BLaER1 treated with 17β-estradiol and CSF1 and Interleukin-3, amounts not matched to agents 10 nM and 100 nM (cell line): ENCODE results near the gene XPNPEP3.
"Not testable (repeated sequence)": the region's sequence is repeated elsewhere in the genome, so short reads cannot be mapped to it uniquely, and the experiment has no call there.

Source experiments
- H3K27ac ChIP-seq, 11 experiments: shearing (Covaris generic); formaldehyde crosslinking; 2 replicates each; pipeline ENCODE4 v1.8.1; 2022
- H3K27me3 ChIP-seq, 11 experiments: shearing (Covaris generic); formaldehyde crosslinking; 2 replicates each; pipeline ENCODE4 v1.8.1; 2022
- H3K36me3 ChIP-seq, 11 experiments: shearing (Covaris generic); formaldehyde crosslinking; 2 replicates each; pipeline ENCODE4 v1.8.1; 2022
- H3K4me1 ChIP-seq, 10 experiments: shearing (Covaris generic); formaldehyde crosslinking; 2 replicates each; pipeline ENCODE4 v1.8.1; 2022
- H3K4me2 ChIP-seq, 11 experiments: shearing (Covaris generic); formaldehyde crosslinking; 2 replicates each; pipeline ENCODE4 v1.8.1; 2022
- H3K4me3 ChIP-seq, 10 experiments: shearing (Covaris generic); formaldehyde crosslinking; 2 replicates each; pipeline ENCODE4 v1.8.1; 2022
- H3K9ac ChIP-seq, 11 experiments: shearing (Covaris generic); formaldehyde crosslinking; 2 replicates each; pipeline ENCODE4 v1.8.1; 2022
- H3K9me3 ChIP-seq, 11 experiments: shearing (Covaris generic); formaldehyde crosslinking; replicated peaks in 1 of 11; 2 replicates each; pipeline ENCODE4 v1.8.1; 2022
- H4K20me1 ChIP-seq, 11 experiments: shearing (Covaris generic); formaldehyde crosslinking; 2 replicates each; pipeline ENCODE4 v1.8.1; 2022
- Cebpa-rat ChIP-seq, 11 experiments: shearing (Covaris generic); IDR thresholded peaks; 2 replicates each; pipeline ENCODE4 v1.8.1; 2022

The XPNPEP3 gene

GRCh38 chr22:40823426-40823825 lies 33.5 kb upstream of the XPNPEP3 start:
- no peak overlapping the region for H3K27ac ChIP-seq
- no peaks in the 10 kb centered on the region for H3K9me3 ChIP-seq
- peaks cover 7 to 13% (median 12%) of the 10 kb centered on the region in 10 experiments for H3K4me1 ChIP-seq
- H3K36me3 ChIP-seq, result peaks cover 44 to 65% (median 55%) of the 10 kb centered on the region in 11 experiments
- no peak overlapping the region for H3K4me2 ChIP-seq
- H3K9ac ChIP-seq, result no peak overlapping the region
- H4K20me1 ChIP-seq, result no peaks in the 10 kb centered on the region; a peak in 2 of 22 replicates
- no peak for TF ChIP-seq Cebpa-rat (IDR thresholded peaks at IDR 0.05)
- H3K4me3 ChIP-seq, result no peak overlapping the region
- no peaks in the 10 kb centered on the region for H3K27me3 ChIP-seq

GRCh38 chr22:40826292-40826691 lies 30.7 kb upstream of the XPNPEP3 start:
- H3K4me2 ChIP-seq, H4K20me1 ChIP-seq, H3K9ac ChIP-seq, H3K27ac ChIP-seq, H3K4me3 ChIP-seq, H3K4me1 ChIP-seq, H3K9me3 ChIP-seq, H3K27me3 ChIP-seq: not testable (repeated sequence)
- H3K36me3 ChIP-seq, result peaks cover 72 to 94% (median 83%) of the 10 kb centered on the region in 11 experiments
- peak in 2 of 11 experiments; percentile 18 to 58; a peak in 1 of 22 replicates for TF ChIP-seq Cebpa-rat (IDR thresholded peaks at IDR 0.05)

DNA sequence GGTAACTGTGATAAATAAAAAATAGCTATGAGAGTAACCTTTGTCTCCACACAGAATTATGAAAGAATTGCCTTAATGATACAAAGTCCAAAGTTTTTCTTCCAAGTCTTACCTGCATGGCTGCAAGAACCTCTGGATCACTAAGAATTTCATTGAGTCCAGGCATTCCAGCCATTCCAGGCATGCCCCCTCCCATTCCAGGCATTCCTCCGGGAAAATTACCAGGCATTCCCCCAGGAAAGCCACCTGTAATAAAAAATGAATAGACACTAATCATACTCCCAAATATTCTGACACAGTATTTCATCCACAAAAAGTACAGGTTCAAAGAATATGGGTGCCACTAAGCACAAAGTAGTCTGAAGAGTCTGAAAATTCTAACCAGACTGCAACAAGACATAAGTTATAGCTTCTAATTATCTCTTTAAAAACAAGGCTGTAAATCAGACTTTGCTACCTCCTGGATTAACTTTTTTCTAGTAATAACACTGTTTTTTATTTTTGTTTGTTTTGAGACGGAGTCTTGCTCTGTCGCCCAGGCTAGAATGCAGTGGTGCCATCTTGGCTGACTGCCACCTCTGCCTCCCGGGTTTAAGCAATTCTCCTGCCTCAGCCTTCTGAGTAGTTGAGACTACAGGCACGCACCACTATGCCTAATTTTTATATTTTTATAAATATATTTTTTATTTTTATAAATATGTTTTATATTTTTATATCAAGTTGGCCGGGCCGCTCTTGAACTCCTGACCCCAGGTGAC lies 29.8 kb upstream of the XPNPEP3 start:
- H4K20me1 ChIP-seq, result peaks cover 0 to 12% (median 4%) of the 10 kb centered on the region in 11 experiments; a peak in 4 of 22 replicates
- H3K9ac ChIP-seq, result no peak overlapping the region
- no peak overlapping the region for H3K4me3 ChIP-seq
- H3K9me3 ChIP-seq, result no peaks in the 10 kb centered on the region
- no peak overlapping the region for H3K27ac ChIP-seq
- peaks cover 81 to 100% (median 92%) of the 10 kb centered on the region in 11 experiments for H3K36me3 ChIP-seq
- no peak overlapping the region for H3K4me2 ChIP-seq
- TF ChIP-seq Cebpa-rat (IDR thresholded peaks at IDR 0.05), result no peak
- H3K4me1 ChIP-seq, result no peaks in the 10 kb centered on the region
- H3K27me3 ChIP-seq, result no peaks in the 10 kb centered on the region

DNA sequence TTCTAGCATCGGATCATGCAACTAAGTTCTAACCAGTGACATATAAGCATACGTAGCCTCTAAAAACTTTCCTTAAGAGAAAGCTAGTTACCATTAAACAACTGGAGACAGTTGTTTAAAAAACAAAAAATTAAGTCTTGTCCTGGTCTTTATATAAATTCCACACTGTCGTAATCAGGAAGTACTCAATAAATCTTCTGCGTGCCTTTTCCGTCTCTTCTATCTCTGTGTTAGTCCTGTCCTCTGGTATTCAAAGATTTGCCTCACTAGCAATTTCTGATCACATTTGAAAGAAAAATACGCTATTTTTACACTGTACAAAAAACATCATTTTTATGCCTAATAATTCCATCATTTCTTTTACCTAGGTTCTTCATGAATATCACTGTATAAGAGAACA lies 27.8 kb upstream of the XPNPEP3 start:
- TF ChIP-seq Cebpa-rat (IDR thresholded peaks at IDR 0.05), result no peak
- peaks cover 0 to 31% (median 12%) of the 10 kb centered on the region in 11 experiments; a peak in 8 of 22 replicates for H4K20me1 ChIP-seq
- H3K4me3 ChIP-seq, result no peak overlapping the region
- H3K9ac ChIP-seq, result no peak overlapping the region
- no peaks in the 10 kb centered on the region for H3K9me3 ChIP-seq
- no peak overlapping the region for H3K27ac ChIP-seq
- no peak overlapping the region for H3K4me2 ChIP-seq
- H3K36me3 ChIP-seq, result peaks cover 89 to 100% (median 98%) of the 10 kb centered on the region in 11 experiments
- H3K27me3 ChIP-seq, result no peaks in the 10 kb centered on the region
- no peaks in the 10 kb centered on the region for H3K4me1 ChIP-seq

DNA sequence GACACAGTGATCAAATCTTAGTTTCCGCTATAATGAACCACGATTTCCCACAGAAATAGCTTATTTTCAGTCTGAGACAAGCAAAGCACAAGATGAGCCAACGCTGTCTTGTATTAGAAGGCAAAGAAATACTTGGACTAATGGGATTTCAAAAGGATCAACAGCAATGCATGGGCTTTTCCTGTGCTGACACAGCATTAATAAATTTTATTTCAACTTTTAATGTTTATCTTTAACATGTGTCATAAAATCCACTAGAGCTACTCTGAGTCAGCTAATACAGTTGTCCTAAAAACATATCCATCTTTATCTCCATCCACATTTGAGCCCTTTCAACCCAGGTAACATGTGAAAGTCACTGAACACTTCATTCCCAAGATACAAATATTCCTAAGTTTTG lies 22.3 kb upstream of the XPNPEP3 start:
- Histone ChIP-seq H3K27ac (no peak overlapping the region), H3K36me3 (peaks cover 95 to 100% (median 99%) of the 10 kb centered on the region in 11 experiments)
- no peak for TF ChIP-seq Cebpa-rat (IDR thresholded peaks at IDR 0.05)

GRCh38 chr22:40838486-40838885 lies 18.5 kb upstream of the XPNPEP3 start:
- no peak for TF ChIP-seq Cebpa-rat (IDR thresholded peaks at IDR 0.05)
- no peak overlapping the region for H3K27ac ChIP-seq
- no peaks in the 10 kb centered on the region for H3K4me1 ChIP-seq
- H3K4me3 ChIP-seq, result no peak overlapping the region
- no peak overlapping the region for H3K4me2 ChIP-seq
- no peaks in the 10 kb centered on the region for H3K27me3 ChIP-seq
- no peaks in the 10 kb centered on the region for H3K9me3 ChIP-seq
- no peak overlapping the region for H3K9ac ChIP-seq
- peaks cover 37 to 98% (median 86%) of the 10 kb centered on the region in 11 experiments; a peak in 20 of 22 replicates for H4K20me1 ChIP-seq
- peaks cover 97 to 100% (median 100%) of the 10 kb centered on the region in 11 experiments for H3K36me3 ChIP-seq

More for the DNA sequence above, 22.3 kb upstream of the XPNPEP3 start:
- Histone ChIP-seq H4K20me1 (peaks cover 19 to 84% (median 59%) of the 10 kb centered on the region in 11 experiments; a peak in 20 of 22 replicates), H3K9me3 (no peaks in the 10 kb centered on the region), H3K4me3 (no peak overlapping the region), H3K27me3 (no peaks in the 10 kb centered on the region), H3K9ac (no peak overlapping the region), H3K4me1 (no peaks in the 10 kb centered on the region), H3K4me2 (no peak overlapping the region)

DNA sequence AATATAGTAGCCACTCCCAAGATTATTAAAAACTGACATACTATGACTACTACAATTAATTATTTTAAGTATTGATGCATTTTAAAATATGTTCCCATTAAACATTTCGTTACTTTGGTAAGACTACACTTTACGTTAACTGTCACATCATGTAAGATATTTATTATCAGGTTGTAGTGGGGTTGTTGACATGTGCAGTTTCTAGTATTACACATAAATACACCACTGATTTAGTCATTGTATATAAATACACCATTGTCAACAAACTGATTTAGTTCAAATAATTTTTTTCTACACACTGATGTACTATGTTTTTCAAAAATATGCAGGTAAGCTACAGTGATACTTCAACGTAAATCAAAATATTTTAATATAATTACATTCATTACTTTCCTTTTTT lies 12.0 kb upstream of the XPNPEP3 start:
- H4K20me1 ChIP-seq, result peaks cover 27 to 100% (median 87%) of the 10 kb centered on the region in 11 experiments; a peak in 20 of 22 replicates
- H3K4me3 ChIP-seq, result no peak overlapping the region
- H3K27me3 ChIP-seq, result no peaks in the 10 kb centered on the region
- no peaks in the 10 kb centered on the region for H3K4me1 ChIP-seq
- H3K36me3 ChIP-seq, result peaks cover 99 to 100% (median 100%) of the 10 kb centered on the region in 11 experiments
- H3K9ac ChIP-seq, result no peak overlapping the region
- H3K9me3 ChIP-seq, result no peaks in the 10 kb centered on the region
- TF ChIP-seq Cebpa-rat (IDR thresholded peaks at IDR 0.05), result no peak
- no peak overlapping the region for H3K27ac ChIP-seq
- no peak overlapping the region for H3K4me2 ChIP-seq

GRCh38 chr22:40845816-40846215 lies 11.1 kb upstream of the XPNPEP3 start:
- not testable (repeated sequence) for H3K4me3 ChIP-seq, H3K4me1 ChIP-seq, H3K9me3 ChIP-seq, H3K4me2 ChIP-seq, H3K9ac ChIP-seq, H3K27ac ChIP-seq, H3K27me3 ChIP-seq
- H4K20me1 ChIP-seq, result peaks cover 29 to 100% (median 87%) of the 10 kb centered on the region in 11 experiments; a peak in 21 of 22 replicates
- peaks cover 99 to 100% (median 100%) of the 10 kb centered on the region in 11 experiments for H3K36me3 ChIP-seq

DNA sequence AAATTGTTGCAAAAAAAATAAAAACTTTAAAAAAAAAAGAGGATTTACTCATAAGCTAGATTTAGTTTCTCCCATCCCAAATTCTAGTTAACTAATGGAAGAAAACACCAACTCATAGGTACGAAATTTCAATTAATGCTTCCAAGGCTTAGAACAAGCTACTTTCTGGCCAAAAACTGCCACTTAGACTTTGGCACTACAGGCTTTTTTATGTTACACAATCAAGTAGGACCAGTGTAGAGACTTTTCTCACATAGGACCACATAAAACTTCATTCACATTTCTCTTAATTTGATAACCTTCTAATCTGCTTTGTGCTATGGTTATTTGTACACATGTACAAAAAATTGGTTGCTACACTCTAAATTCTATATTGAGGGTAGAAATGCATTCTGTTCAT lies 3.6 kb upstream of the XPNPEP3 start:
- H3K4me1 ChIP-seq, result peaks cover 30 to 45% (median 37%) of the 10 kb centered on the region in 10 experiments
- H3K36me3 ChIP-seq, result peaks cover 29 to 66% (median 55%) of the 10 kb centered on the region in 11 experiments
- H3K9me3 ChIP-seq, result no peaks in the 10 kb centered on the region
- H3K4me2 ChIP-seq, result peak overlapping the region; percentile 88 to 99 (median 93)
- H3K27me3 ChIP-seq, result no peaks in the 10 kb centered on the region
- H3K9ac ChIP-seq, result peak overlapping the region in 10 of 11 experiments; percentile 39 to 97 (median 92); a peak in 12 of 22 replicates
- no peak for TF ChIP-seq Cebpa-rat (IDR thresholded peaks at IDR 0.05)
- H3K4me3 ChIP-seq, result peak overlapping the region in 1 of 10 experiments; percentile 83; a peak in 2 of 20 replicates
- H3K27ac ChIP-seq, result peak overlapping the region in 1 of 11 experiments; percentile 91; a peak in 1 of 22 replicates
- peaks cover 46 to 74% (median 71%) of the 10 kb centered on the region in 11 experiments for H4K20me1 ChIP-seq
